Mononuclear cell (primary cell): Measurements from ENCODE around the gene MPL. TPM values are rescaled to one million over a fixed set of nuclear protein-coding genes. Genes with fewer than 3 reads are reported as not detected.
"Not testable (repeated sequence)": the region's sequence is repeated elsewhere in the genome, so short reads cannot be mapped to it uniquely, and the experiment has no call there.

Source experiments
- H3K27me3 ChIP-seq: 2 replicates; pipeline ENCODE4 v1.6.0; 2011; ENCODE audit warnings: low read length, control low read depth; ENCODE audit not compliant: insufficient read depth
- H3K4me1 ChIP-seq: 2 replicates; pipeline ENCODE4 v1.5.1; 2011; ENCODE audit warnings: mild to moderate bottlenecking, low read length, control low read depth; ENCODE audit not compliant: insufficient read depth
- H3K4me3 ChIP-seq: 2 replicates; pipeline ENCODE4 v1.5.1; 2011; ENCODE audit warnings: mild to moderate bottlenecking, low read length, moderate library complexity
- H3K9me3 ChIP-seq: 2 replicates; pipeline ENCODE4 v1.5.1; 2011; ENCODE audit warnings: low read depth, mild to moderate bottlenecking, control low read depth, low read length
- total RNA-seq: library from RNA; depleted of rRNA; stranded (reverse); fragments of >200 nt; gene quantifications from one replicate; pipeline ENCODE4 v1.2.3, GENCODE V29; 2012

The MPL gene
- total RNA-seq, 1 donor, result 2.3 TPM

- Histone ChIP-seq H3K4me1 (peaks cover 32% of the 10 kb centered on the region), H3K4me3 (no peak overlapping the region), H3K27me3 (no peaks in the 10 kb centered on the region), H3K9me3 (no peaks in the 10 kb centered on the region)
Observed at GRCh38 chr1:43388613-43389012, 51.0 kb downstream of the MPL start.

DNA sequence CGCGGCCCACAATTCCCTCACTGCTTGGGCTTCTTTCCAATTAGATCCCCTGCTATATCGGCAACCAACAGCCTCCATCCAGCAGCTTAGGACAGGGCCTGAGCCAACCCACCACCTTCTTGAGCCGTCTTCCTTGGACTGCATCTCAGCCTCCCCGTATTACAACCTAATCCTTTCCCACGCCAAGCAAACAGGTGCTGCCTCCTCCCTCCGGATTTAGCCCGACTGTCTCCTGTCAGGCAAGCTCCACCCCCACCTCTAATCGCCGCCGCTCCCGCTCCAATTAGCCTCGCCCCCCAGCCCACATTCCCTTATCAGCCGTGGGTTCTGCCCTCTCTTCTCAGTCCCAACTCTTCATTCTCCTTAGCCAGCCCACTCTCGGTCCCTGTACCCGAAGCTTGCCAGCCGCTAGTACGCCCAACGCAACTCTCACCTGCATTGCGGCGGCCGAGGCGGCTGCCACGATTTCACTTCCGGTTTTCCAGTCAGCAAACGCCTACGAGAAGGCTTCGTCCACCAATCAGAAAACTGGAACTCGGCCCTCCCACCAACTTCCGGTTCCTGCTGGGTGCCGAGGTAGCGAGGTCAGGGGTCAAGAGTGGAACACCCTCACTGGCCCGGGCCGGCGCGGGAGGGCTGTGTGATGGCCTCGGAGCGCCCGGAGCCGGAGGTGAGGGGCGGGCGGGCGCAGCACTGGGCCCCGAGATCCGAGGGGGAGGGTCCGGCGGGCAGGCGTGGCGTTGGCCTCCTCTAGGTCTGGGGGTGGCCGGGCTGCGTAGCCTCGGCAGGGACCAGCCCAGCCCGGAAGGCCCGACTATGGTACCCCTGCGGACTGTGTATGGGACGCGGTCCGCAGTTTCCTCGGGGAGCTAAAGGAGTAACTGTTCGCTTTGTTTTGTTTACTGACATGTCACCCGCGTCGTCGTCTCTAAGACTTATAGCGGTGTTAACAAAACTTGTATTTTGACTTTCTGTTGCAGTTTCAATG, 52.0 kb downstream of the MPL start, which contains the start of the genes MED8 and SZT2:
Gene MED8 (minus strand): TSS at position 475 of the 988 bp plus-strand sequence. CDS start 36 bp downstream, at position 439.
Gene SZT2 (plus strand): TSS at position 574 of the 988 bp plus-strand sequence. CDS start 70 bp downstream, at position 644.
- no peaks in the 10 kb centered on the region for H3K27me3 ChIP-seq
- no peaks in the 10 kb centered on the region for H3K9me3 ChIP-seq
- H3K4me3 ChIP-seq, result peak within 1 kb of the TSS; percentile 91
- peaks cover 32% of the 10 kb centered on the region for H3K4me1 ChIP-seq

DNA sequence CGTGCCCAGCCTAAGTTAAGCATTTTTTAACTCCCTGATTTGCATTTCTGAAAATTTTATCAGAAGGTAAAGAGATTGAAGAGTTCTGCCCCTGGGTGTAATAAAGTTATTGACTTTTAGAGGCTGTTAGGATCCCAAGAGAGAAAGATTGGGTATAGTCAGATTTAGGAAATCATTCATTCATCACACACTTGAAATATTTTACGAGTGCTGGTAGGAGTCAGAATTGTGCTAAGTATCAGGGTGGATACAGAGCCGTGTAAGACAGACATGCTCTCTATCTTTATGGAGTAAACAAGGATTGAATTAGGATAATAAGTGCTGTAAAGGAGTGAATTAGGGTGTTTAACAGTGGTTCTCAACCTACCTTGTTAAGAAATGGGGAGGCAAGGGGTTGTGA, 55.1 kb downstream of the MPL start:
- Histone ChIP-seq H3K27me3 (no peaks in the 10 kb centered on the region), H3K9me3 (no peaks in the 10 kb centered on the region), H3K4me1 (peaks cover 28% of the 10 kb centered on the region), H3K4me3 (no peak overlapping the region)

DNA sequence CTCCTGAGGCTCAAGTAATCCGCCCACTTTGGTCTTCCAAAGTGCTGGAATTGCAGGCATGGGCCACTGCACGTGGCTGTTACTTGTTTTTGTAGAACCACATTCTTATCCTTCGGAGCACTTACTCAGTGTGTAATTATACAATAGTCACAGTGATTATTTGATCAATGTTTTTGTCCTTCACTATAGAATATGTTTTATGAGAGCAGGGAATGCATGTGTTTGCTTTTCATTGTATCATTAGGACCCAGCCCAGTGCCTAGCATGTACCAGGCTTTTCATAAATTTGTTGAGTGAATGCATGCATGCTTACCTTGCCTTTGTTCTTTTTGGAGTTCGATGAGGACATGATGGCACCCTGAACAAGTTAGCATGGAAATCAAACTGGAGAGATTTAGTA, 57.9 kb downstream of the MPL start:
- Histone ChIP-seq H3K27me3 (no peaks in the 10 kb centered on the region), H3K4me1 (peaks cover 7% of the 10 kb centered on the region), H3K4me3 (no peak overlapping the region), H3K9me3 (no peaks in the 10 kb centered on the region)

DNA sequence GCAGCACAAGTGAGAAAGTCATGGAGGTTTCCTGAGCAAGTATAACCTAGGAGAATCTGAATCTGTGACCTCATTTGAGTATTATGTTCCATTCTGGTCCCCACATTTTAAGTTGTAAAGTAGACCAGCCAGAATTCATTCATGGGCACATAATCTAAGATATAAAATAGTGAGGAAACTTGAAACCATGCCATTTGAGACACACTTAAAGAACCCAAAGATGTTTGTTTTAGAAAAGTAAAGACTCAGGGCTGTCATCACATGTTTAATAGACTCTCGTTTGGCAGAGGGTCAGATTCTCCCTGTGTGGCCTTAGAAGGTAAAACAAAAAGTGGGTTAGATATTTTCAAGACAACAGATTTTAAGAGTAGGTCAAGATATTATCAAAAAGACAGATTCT, 58.4 kb downstream of the MPL start:
- no peak overlapping the region for H3K4me3 ChIP-seq
- no peaks in the 10 kb centered on the region for H3K9me3 ChIP-seq
- H3K4me1 ChIP-seq, result peaks cover 1% of the 10 kb centered on the region
- H3K27me3 ChIP-seq, result no peaks in the 10 kb centered on the region

DNA sequence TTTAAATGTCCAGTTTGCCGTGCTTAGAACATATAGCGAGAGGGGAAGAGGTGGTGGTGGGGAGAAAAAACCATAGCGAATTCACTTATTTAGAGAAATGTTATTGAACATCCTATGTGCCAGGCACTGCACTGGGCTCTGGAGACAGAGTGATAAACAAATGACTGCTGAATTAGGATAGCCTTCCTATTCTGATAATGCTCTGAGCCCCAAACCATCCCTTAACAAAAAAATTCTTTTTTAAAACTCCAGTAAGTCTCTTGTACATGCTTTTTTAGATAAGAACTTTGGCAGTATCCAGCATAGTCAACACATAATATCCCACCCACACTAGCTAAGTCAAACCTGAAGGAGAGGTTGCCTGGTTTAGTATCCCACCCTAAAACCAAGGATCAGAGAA, 60.6 kb downstream of the MPL start:
- Histone ChIP-seq H3K9me3 (no peaks in the 10 kb centered on the region), H3K4me3 (no peak overlapping the region), H3K4me1 (no peaks in the 10 kb centered on the region), H3K27me3 (no peaks in the 10 kb centered on the region)

- H3K4me1 ChIP-seq, H3K27me3 ChIP-seq, H3K4me3 ChIP-seq, H3K9me3 ChIP-seq: not testable (repeated sequence)
Observed at GRCh38 chr1:43400441-43400840, 62.8 kb downstream of the MPL start.

DNA sequence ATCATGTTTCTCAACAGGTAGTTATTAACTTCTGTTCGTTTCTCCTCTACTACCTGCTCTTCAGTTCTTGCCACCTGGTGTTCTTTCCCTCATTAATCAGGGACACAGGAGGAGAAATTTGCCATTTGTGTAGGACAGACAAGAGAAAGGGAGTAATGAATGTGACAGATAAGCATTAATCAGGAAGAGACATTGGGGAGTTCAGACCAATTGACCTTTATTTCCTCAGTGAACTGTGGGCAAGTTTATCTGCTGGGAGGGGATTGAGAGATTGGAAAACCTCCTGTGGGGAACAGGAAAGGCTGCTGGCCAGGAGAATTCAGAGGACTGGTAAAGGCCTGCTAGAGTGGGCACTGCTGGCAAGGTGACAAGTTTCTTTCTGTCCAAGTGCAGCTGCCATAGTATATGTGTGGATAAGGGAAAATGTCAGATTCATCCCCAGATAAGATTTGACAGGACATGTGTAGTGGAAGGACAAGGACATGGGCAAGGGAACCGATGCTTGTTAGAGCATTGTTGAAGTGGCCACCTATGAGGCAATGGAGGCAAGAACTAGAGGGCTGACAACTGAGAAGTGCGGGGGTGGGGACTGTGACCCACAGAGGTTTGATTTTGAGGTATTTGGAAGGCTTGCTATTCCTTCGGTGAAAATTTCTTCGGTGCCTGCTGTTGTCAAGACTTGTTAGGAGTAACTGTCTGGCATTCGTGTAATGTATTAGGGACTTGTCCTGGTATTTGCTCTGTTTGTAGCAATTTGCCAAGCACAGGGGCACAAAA, 64.7 kb downstream of the MPL start:
- Histone ChIP-seq H3K4me1 (no peaks in the 10 kb centered on the region), H3K4me3 (no peak overlapping the region), H3K27me3 (no peaks in the 10 kb centered on the region), H3K9me3 (no peaks in the 10 kb centered on the region)

Other genes with a start within 250 kb of the MPL start
- gene EBNA1BP2, start 165.5 kb upstream of the MPL start, total RNA-seq, result 7.1 TPM
- 0.10 TPM for gene CFAP57, start 165.5 kb upstream of the MPL start, total RNA-seq
- 0.10 TPM for gene TMEM125, start 67.8 kb upstream of the MPL start, total RNA-seq
- not detected for gene C1orf210, start 52.2 kb upstream of the MPL start, total RNA-seq
- 0.94 TPM for gene TIE1, start 36.8 kb upstream of the MPL start, total RNA-seq
- gene CDC20, start 21.2 kb downstream of the MPL start, total RNA-seq, result 0.52 TPM
- 18.4 TPM for gene ELOVL1, start 30.2 kb downstream of the MPL start, total RNA-seq
- 21.6 TPM for gene MED8, start 52.0 kb downstream of the MPL start, total RNA-seq
- gene SZT2, start 52.1 kb downstream of the MPL start, total RNA-seq, result 26.9 TPM
- 7.9 TPM for gene HYI, start 116.1 kb downstream of the MPL start, total RNA-seq
- under 0.01 TPM for gene PTPRF, start 193.1 kb downstream of the MPL start, total RNA-seq